GM13976 (cell line): Measurements from ENCODE around the gene PIGS.

Source experiments
- DNase-seq: peaks from one replicate; pipeline ENCODE4 v3.0.0; 2012; ENCODE audit warnings: low spot score
- in situ Hi-C: fragments of 300-500 bp; cut with MboI; formaldehyde crosslinking; loops from one replicate; pipeline ENCODE4 v1.12.0; 2022; ENCODE audit warnings: low sequenced_read_pairs, mixed read lengths, inconsistent platforms; ENCODE audit not compliant: unreplicated experiment
- TF ChIP-seq, protein P1 (sequence below): IDR thresholded peaks from 2 replicates; pipeline ENCODE4 v1.5.1; 2012; ENCODE audit warnings: borderline replicate concordance, mild to moderate bottlenecking; ENCODE audit not compliant: insufficient read depth; ENCODE audit errors: extremely low read depth, missing control alignments, control extremely low read depth

Gene PIGS

DNA sequence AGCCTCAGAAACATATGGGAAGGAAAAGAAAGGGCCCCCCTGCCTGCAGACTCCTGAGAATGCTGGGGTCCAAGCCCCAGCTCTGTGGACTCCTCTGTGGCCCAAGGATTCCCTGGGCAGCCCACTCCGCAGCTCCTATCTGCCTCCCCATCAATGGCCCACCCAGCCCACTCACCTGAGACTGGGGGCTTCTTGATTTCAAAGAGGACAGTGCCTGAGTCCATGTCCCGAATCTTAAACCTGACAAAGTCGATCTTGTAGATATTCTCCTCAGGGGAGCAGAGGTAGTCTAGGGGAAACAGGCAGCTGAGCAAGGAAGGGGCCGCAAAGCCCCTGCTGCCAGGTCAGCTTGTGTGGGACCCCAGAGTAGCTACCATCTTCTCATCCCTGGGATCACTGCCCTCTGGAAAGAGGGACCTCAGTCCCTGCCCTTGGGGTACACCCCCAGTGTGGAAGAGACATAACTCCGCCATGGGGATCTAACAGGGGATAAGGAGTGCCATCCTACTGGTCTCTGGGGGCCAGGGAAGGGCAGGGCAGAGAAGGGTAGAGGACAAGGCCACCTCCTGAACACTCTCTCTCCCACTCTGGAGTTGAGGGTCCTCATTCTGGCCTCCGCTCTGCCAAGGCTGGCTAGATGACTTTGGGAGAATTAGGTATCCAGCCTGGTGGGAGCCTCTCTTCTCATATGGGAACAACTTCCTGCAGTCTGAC lies 22.8 kb downstream of the PIGS start:
- in situ Hi-C loops, result loop anchor here (10.0 kb wide), 1 partner anchor 54 kb away; no protein-coding TSS in a partner anchor
- DNase-seq, result no peak

DNA sequence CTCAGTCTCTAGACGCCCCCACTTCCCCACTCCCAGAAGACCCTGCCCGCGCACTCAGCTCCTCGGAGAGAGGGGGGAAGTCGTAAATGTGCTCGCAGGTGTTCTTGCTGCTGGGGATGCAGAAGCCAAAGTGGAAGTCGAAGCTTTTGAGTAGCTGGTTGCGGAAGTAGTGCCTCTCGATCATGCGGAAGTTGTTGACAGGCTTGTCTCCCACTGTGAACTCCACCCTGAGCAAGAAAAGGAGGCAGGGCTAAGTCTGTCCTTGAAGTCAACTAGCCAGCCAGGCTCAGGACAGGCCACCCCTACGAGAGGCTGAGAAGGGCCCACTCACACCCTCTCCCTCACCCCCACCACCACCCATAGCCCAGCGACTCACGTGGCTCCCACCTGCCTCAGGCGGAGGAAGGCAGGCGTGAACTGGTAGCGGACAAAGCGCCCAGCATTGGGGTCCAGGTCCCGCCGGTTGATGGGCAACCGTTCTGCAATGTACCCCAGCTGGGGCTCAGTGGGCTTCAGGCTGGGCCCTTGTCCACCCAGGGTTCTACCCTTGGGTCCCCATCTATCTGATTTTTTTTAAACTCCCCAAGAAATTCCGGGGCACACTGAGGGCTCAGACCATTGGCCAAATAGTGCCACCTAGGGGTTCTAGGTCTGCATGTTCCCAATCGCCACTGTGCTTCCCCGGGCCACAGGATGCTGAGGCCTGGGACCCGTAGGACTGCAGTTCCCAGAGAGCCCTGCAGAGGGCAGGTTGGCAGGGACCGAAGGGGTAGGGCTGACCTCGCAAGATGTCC lies 23.5 kb downstream of the PIGS start:
- DNase-seq, result peak; percentile 89
- in situ Hi-C loops, result loop anchor here (10.0 kb wide), 1 partner anchor 53 kb away; no protein-coding TSS in a partner anchor
- TF ChIP-seq, protein P1, sequence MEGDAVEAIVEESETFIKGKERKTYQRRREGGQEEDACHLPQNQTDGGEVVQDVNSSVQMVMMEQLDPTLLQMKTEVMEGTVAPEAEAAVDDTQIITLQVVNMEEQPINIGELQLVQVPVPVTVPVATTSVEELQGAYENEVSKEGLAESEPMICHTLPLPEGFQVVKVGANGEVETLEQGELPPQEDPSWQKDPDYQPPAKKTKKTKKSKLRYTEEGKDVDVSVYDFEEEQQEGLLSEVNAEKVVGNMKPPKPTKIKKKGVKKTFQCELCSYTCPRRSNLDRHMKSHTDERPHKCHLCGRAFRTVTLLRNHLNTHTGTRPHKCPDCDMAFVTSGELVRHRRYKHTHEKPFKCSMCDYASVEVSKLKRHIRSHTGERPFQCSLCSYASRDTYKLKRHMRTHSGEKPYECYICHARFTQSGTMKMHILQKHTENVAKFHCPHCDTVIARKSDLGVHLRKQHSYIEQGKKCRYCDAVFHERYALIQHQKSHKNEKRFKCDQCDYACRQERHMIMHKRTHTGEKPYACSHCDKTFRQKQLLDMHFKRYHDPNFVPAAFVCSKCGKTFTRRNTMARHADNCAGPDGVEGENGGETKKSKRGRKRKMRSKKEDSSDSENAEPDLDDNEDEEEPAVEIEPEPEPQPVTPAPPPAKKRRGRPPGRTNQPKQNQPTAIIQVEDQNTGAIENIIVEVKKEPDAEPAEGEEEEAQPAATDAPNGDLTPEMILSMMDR, result peak; percentile 82

More for the DNA sequence above, 22.8 kb downstream of the PIGS start:
- TF ChIP-seq, protein P1, result no peak

- no peak for DNase-seq
- in situ Hi-C loops, result loop anchor here (10.0 kb wide), 1 partner anchor 52 kb away; no protein-coding TSS in a partner anchor
- TF ChIP-seq, protein P1, result no peak
Observed at GRCh38 chr17:28547096-28547622, 24.2 kb downstream of the PIGS start.

DNA sequence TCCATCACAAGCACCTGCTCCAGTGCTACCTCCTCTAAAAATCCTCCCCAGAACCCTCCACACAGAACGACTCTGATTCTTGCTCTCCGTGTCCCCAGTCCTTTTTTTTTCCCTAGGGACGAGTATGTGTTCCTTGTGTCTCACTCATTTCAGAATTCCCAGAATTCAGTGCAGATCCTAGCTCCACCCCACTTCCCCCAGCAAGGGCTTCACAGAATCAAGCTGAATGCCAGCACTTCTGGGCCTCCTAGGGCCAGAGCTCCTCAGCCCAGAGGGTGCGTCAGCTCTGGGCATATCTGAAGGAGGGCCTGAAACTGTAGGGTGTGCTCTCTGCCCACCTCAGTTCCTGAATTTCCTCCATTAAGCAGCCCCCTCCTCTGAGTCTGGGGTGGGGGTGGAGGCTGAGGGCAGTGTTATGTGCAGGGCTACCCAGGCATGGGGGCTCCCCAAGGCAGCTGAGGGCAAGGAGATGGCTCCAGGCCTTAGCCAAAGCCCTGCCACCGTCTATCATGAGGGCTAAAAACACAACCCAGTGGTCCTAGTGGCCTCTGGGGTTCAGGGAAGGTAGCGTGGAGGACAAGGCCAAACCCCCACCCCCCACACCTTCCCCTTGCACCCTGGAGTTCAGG lies 25.4 kb downstream of the PIGS start:
- in situ Hi-C loops, result loop anchor here (10.0 kb wide), 1 partner anchor 51 kb away; no protein-coding TSS in a partner anchor
- TF ChIP-seq, protein P1, result no peak
- DNase-seq, result no peak

- DNase-seq, result no peak
- in situ Hi-C loops, result loop anchor here (10.0 kb wide), 1 partner anchor 50 kb away; no protein-coding TSS in a partner anchor
- TF ChIP-seq, protein P1, result no peak
Observed at GRCh38 chr17:28545141-28545503, 26.2 kb downstream of the PIGS start.
